ENCODE results near the gene TGM2. TPM values are rescaled to one million over a fixed set of nuclear protein-coding genes. Genes with fewer than 3 reads are reported as not detected.
A peak's percentile ranks its signal among the peaks of the same experiment; 100 is the strongest.

Gene TGM2
- total RNA-seq, 1 donor from 2014 or later = 5.5 TPM

DNA sequence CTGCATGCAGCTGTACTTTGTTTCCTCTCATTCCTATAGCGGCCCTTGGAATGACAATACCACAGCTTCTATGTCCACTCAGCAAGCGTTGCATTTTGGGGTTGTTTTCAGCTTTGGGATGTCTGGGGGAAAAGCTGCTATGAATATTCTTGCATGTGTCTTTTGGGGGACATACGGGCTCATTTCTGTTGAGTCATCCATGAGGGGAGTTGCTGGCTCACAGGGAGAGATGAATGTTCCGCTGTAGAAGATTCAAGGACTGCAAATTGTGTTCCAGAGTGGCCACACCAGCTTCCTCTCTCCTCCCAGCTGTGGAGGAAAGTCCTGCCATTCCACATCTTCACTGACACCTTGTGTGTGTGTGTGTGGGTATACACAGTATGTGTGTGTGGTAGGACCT, 43.3 kb downstream of the TGM2 start:
- H3K36me3 ChIP-seq (ENCODE audit: control insufficient read depth, insufficient read depth, low read length) = no peaks in the 10 kb centered on the region
- FAIRE-seq (no peak), DNase-seq (ENCODE audit: low read depth) (no peak)
- TF ChIP-seq, protein P1, sequence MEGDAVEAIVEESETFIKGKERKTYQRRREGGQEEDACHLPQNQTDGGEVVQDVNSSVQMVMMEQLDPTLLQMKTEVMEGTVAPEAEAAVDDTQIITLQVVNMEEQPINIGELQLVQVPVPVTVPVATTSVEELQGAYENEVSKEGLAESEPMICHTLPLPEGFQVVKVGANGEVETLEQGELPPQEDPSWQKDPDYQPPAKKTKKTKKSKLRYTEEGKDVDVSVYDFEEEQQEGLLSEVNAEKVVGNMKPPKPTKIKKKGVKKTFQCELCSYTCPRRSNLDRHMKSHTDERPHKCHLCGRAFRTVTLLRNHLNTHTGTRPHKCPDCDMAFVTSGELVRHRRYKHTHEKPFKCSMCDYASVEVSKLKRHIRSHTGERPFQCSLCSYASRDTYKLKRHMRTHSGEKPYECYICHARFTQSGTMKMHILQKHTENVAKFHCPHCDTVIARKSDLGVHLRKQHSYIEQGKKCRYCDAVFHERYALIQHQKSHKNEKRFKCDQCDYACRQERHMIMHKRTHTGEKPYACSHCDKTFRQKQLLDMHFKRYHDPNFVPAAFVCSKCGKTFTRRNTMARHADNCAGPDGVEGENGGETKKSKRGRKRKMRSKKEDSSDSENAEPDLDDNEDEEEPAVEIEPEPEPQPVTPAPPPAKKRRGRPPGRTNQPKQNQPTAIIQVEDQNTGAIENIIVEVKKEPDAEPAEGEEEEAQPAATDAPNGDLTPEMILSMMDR (IDR thresholded peaks at IDR 0.05; ENCODE audit: insufficient read depth, low read length, severe bottlenecking) = no peak
- H3K27me3 ChIP-seq (ENCODE audit: control insufficient read depth, insufficient read depth, low read length) = no peaks in the 10 kb centered on the region
- H3K4me3 ChIP-seq (ENCODE audit: low read depth, low read length) = no peak overlapping the region

DNA sequence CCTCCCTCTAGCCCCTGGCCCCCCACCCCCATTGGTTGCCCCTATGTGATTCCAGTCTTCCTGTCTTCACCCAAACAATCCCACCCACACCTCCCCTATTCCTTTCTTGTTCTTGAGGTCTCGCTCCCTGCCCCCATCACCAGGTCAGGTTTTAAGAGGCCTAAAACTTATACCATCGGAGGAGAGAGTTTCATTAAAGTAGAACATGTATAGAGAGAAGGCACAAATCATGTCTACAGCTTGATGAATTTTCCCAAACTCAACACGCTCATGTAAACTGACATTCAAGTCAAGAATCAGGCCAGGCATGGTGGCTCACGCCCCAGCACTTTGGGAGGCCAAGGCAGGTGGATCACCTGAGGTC, 44.5 kb downstream of the TGM2 start:
- TF ChIP-seq, protein P1 (IDR thresholded peaks at IDR 0.05; ENCODE audit: insufficient read depth, low read length, severe bottlenecking) = no peak
- Histone ChIP-seq H3K27me3 (ENCODE audit: control insufficient read depth, insufficient read depth, low read length) (no peaks in the 10 kb centered on the region), H3K4me3 (ENCODE audit: low read depth, low read length) (no peak overlapping the region), H3K36me3 (ENCODE audit: control insufficient read depth, insufficient read depth, low read length) (no peaks in the 10 kb centered on the region)
- FAIRE-seq (no peak), DNase-seq (ENCODE audit: low read depth) (no peak)

DNA sequence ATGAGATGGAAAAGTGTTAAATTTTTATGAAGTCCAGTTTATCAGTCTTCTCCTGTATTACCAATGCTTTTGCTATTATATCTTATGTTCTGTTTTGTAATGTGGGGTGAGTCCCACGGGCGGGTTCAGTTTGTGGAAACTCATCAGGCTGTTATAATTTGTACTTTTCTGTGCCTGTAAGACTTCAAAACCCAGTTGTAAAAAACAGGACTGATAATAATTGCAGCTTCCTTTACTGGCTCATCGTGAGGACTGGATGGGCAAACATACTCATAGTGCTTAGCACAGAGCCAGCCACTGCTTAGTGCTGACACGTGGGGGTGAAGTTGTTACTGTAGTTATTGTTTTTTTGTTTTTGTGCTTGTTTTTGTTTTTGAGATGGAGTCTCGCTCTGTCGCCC, 45.6 kb downstream of the TGM2 start:
- H3K4me3 ChIP-seq (ENCODE audit: low read depth, low read length) = no peak overlapping the region
- TF ChIP-seq, protein P1 (IDR thresholded peaks at IDR 0.05; ENCODE audit: insufficient read depth, low read length, severe bottlenecking) = no peak
- H3K36me3 ChIP-seq (ENCODE audit: control insufficient read depth, insufficient read depth, low read length) = no peaks in the 10 kb centered on the region
- FAIRE-seq = no peak
- DNase-seq (ENCODE audit: low read depth) = no peak
- H3K27me3 ChIP-seq (ENCODE audit: control insufficient read depth, insufficient read depth, low read length) = no peaks in the 10 kb centered on the region

DNA sequence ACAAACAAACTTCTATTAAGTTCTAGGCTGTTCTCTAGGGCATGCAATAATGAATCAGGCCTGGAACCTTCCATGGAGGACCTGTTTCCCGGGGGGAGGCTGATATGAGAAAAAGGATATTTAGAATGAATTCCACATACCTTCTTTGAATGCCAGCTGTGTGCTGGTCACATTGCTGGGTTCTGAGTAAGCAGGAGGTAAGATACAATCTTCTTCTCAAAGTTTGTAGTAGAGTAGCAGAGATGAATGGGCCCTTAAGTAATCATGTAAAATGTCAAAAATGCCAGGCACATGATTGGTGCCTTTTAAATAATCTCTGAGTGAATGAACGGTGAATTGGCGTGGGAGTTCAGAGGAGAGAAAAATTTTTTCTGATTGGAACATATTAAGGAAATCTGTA, 47.4 kb downstream of the TGM2 start:
- TF ChIP-seq, protein P1 (IDR thresholded peaks at IDR 0.05; ENCODE audit: insufficient read depth, low read length, severe bottlenecking) = no peak
- peak; percentile 56 for DNase-seq (ENCODE audit: low read depth)
- no peak for FAIRE-seq

DNA sequence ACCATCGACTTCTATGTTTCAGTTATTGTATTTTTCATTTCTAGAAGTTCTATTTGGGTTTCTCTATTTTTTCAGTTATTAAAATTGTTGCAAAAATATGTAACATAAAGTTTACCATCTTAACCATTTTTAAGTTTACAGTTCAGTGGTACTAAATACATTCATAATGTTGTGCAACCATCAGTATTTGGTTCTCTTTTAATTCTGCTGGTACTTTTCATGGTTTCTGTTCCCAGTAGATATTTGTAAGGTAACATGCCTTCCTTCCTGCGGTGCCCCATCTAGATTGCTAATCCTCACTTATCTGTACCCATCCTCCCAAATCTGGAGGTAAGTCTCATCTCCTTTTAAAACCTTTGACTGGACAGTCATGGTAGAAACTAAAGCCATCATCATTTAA, 47.9 kb downstream of the TGM2 start:
- TF ChIP-seq, protein P1 (IDR thresholded peaks at IDR 0.05; ENCODE audit: insufficient read depth, low read length, severe bottlenecking) = no peak
- Histone ChIP-seq H3K4me3 (ENCODE audit: low read depth, low read length) (no peak overlapping the region), H3K27me3 (ENCODE audit: control insufficient read depth, insufficient read depth, low read length) (no peaks in the 10 kb centered on the region), H3K36me3 (ENCODE audit: control insufficient read depth, insufficient read depth, low read length) (no peaks in the 10 kb centered on the region)
- no peak for FAIRE-seq
- no peak for DNase-seq (ENCODE audit: low read depth)

More for the DNA sequence above, 47.4 kb downstream of the TGM2 start:
- H3K36me3 ChIP-seq (ENCODE audit: control insufficient read depth, insufficient read depth, low read length) = no peaks in the 10 kb centered on the region
- no peaks in the 10 kb centered on the region for H3K27me3 ChIP-seq (ENCODE audit: control insufficient read depth, insufficient read depth, low read length)
- H3K4me3 ChIP-seq (ENCODE audit: low read depth, low read length) = no peak overlapping the region

DNA sequence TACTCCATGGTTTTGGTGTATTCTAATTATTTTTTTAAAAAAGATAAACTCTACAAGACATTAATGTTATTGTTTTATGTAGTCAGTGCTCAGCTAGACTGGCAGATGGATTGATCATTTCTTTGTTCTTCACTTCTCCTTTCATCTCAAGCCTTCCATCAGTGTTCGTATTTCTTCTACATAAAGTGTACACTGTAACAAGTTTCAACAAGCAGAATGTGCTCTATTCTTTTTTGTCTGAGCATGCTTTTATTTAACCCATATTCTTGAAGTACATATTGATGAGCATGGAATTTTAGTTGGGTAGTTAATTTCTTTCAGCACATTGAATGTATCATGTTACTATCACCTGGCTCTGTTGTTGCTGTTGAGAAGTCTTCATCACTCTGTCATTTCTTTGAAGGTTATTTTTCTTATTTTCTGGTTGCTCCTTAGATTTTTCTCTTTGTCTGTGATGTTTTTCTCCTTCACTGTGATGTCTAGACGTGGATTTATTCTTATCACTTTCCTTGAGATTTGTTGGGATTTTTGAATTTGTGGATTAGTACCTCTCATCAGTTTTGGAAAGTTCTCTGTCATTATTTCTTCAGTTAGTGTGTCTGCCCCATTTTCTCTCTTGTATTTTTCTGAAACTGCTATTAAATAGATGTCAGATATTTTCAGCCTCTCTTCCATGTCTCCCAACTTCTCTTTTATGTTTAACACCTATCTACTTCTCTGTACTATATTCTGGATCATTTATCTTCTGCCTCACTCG, 48.5 kb downstream of the TGM2 start:
- FAIRE-seq (no peak), DNase-seq (ENCODE audit: low read depth) (peak; percentile 50)
- Histone ChIP-seq H3K36me3 (ENCODE audit: control insufficient read depth, insufficient read depth, low read length) (no peaks in the 10 kb centered on the region), H3K27me3 (ENCODE audit: control insufficient read depth, insufficient read depth, low read length) (no peaks in the 10 kb centered on the region), H3K4me3 (ENCODE audit: low read depth, low read length) (no peak overlapping the region)
- TF ChIP-seq, protein P1 (IDR thresholded peaks at IDR 0.05; ENCODE audit: insufficient read depth, low read length, severe bottlenecking) = no peak

All from bronchial epithelial cell (primary cell).